ENCODE data around the gene NDUFS6. TPM values are rescaled to one million over a fixed set of nuclear protein-coding genes. Genes with fewer than 3 reads are reported as not detected.

The NDUFS6 gene
- total RNA-seq, 2 donors from 2014 or later, result 84.2 to 86.1 TPM

DNA sequence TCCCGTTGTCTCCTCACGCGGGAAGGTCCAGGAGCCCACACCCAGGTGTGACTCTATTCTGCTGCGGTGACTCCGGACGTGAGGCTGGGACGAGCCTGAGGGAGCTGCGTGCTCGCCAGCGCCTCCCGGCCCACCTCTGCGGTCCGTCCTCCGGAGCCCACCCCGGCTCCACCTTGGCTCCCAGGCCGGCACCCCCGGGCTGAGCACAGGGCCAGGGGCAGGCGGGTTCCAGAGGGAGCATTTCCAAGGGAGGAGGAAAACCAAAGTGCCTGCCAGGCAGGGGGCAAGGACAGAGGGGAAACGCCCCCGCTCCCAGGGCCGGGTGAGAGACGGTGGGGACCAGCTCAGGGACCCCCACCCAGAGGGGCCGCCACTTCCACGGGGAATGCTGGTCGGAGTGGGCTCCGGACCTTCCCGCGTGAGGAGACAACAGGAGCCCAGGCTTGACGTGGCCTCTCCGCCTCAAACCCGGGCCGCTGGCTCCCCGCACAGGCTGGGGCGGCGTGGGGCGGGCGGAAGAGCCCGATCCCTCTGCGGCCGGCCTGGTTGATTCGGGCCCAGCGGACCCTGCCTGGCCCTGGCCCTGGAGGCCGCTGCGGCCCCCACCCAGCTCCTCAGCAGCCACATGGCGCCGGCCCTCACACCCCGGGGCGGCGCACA lies 55.5 kb downstream of the NDUFS6 start:
- no peak for ATAC-seq
- intact Hi-C loops (cut with DNase I), result no loop called here
- no peak for DNase-seq

DNA sequence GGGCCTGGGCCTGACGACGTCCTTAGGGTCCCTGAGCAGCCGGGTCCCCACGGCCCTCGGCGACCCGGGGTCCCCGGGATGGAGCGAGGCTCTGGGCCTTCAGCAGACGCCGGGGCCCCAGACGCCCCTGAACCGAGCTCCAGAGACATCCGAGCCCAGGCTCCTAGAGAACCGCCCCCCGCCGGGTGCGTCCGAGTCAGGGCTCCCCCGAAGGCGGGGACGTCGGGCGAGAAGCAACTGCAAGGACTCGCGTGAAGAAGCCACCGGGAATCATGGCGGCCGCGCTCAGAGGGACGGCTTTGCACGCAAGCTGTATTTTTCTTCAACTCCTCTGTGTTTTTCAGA lies 56.0 kb downstream of the NDUFS6 start:
- no peak for DNase-seq
- intact Hi-C loops (cut with DNase I), result no loop called here
- no peak for ATAC-seq

GRCh38 chr5:1858436-1858835 lies 57.2 kb downstream of the NDUFS6 start:
- ATAC-seq, result no peak
- intact Hi-C loops (cut with DNase I), result no loop called here
- DNase-seq, result no peak

DNA sequence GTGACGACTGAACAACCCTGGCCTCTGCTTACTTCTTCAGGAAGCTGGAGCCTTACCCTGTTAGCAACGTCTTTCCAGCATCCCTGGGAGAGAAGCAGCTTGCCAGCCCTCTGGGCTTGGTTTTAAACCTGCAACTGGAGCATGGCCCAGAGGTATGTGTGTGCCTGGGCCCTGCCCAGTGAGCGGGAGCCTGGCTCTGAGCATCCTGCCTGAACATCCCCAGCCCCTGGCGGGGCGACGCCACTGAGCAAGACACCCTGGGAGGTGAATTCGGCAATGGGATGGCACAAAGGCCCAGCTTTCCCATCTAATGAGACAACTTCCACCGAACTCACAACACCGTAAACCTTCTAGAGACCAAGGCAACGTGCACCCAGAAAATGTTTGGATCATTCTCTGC lies 57.9 kb downstream of the NDUFS6 start:
- intact Hi-C loops (cut with DNase I), result no loop called here
- ATAC-seq (no peak), DNase-seq (no peak)

DNA sequence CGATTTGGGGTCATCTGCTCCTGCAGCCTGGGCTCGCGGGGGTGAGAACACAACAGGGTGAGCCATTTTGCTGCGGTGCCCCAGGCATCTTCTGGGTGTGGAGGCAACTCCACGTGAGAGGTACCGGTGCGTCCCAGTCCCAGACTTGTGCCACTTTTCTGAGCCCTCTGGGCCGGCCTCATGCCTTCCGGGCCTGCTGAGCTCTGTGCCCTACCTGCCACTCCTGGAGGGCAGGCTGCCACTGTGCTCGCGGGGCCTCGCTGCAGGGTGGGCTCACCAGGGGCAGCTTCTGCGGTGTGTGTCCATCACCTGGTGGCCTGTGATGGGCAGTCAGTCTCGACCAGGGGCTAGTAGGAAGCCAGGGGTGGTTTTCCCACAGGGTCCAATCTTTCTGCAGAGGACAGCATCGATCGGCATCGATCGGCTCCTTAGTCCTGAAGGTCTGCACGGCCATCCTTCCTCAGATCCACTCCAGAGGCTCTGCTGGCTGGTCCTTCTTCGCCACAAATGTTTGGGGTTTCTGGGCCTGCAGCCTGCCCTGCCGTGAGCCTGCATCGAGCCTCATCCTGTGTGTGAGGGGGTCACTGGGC lies 58.9 kb downstream of the NDUFS6 start:
- no peak for ATAC-seq
- DNase-seq, result no peak
- intact Hi-C loops (cut with DNase I), result no loop called here

GRCh38 chr5:1860949-1861348 lies 59.7 kb downstream of the NDUFS6 start:
- peak; percentile 54 to 85 for ATAC-seq
- no peak for DNase-seq
- intact Hi-C loops (cut with DNase I), result no loop called here

DNA sequence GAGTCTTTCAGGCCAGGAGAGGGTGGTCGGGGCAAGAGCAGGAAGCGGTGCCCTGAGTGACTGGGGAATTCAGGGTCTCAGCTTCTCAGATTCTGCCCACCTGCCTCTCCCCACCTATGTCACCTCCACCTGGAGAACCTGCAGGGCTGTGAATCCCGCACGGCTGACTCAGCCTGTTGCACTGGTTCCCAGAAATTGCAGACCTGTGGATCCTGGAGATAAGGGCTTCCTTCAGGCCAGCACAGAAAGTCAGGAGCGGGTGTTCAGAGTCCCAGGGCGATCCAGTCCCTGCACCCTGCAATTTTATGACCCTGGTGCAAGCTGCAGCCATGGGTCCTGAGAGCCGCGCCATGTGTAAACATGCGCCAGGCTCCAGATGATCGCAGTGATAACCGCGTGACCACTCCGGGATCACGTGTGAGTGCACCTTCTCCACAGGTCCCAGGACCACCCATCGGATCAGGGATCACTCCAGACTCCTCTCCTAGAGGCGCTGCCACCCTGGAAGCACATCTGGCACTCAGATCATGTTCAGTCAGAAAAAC lies 63.8 kb downstream of the NDUFS6 start:
- ATAC-seq, result no peak
- DNase-seq, result no peak

DNA sequence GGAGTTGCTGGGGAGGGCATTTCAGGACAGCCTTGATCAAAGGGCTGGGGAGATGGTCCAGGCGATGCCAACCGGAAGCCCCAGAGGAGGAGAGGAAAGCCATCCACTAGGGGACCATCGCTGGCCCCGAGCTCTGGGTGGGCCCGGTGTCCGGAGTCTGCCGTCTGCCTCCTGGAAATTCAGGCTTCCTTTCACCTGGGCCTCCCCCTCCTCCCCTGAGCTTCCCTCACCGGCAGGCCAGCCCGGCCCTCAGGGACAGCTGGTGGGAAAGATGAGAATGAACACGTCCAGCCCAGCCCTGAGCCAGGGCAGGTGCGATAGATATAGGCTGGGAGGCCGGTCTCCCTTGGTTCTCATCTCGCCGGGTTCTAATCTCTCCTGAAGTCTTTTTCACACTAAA lies 64.3 kb downstream of the NDUFS6 start:
- ATAC-seq (no peak), DNase-seq (no peak)
- intact Hi-C loops (cut with DNase I), result no loop called here

More for the DNA sequence above, 63.8 kb downstream of the NDUFS6 start:
- intact Hi-C loops (cut with DNase I), result no loop called here

Other genes with a start within 250 kb of the NDUFS6 start
- gene MRPL36, start 1.6 kb upstream of the NDUFS6 start, total RNA-seq, result 10 to 100 TPM; 47.3 to 50.9 TPM
- under 1 TPM; 0.18 to 0.50 TPM for gene IRX4, start 81.5 kb downstream of the NDUFS6 start, total RNA-seq